HCT116 (cell line): ENCODE measurements around the gene PTPN1. TPM values are rescaled to one million over a fixed set of nuclear protein-coding genes. Genes with fewer than 3 reads are reported as not detected.

ENCODE experiments used
- ATAC-seq: fragments of 200-7000 bp; cut with Tn5 transposase; 2 replicates; pipeline ENCODE4 v1.9.1; 2020; ENCODE audit warnings: mild to moderate bottlenecking, moderate library complexity
- BruUV-seq: library from RNA; stranded (reverse); fragments of 400-500 nt; replicated peaks from 2 replicates; lab custom pipeline; 2021; lab: Mats Ljungman, UMichigan
- CTCF ChIA-PET: fragments of 300-600 bp; sonication (Branson Sonifier 250); formaldehyde crosslinking; loops from one replicate; lab custom pipeline; 2021; ENCODE audit warnings: antibody characterized with exemption; lab: Charles Lee
- POLR2A ChIA-PET: fragments of 300-600, 350-600 bp; sonication (Branson Sonifier 250); formaldehyde crosslinking; loops from one replicate; lab custom pipeline; 2021; ENCODE audit warnings: antibody characterized with exemption; lab: Charles Lee
- RAD21 ChIA-PET, 2 experiments: fragments of 300-600 bp; sonication (Branson Sonifier 250); formaldehyde crosslinking; loops; one replicate each; lab custom pipeline; 2023; ENCODE audit warnings: low total read pairs in 2 of 2; ENCODE audit not compliant: uncharacterized antibody in 2 of 2, unreplicated experiment in 2 of 2, low non-redundant PET in 1 of 2; lab: Charles Lee
- DNase-seq: peaks from one replicate; pipeline ENCODE4 v3.0.0-alpha.2; 2010; ENCODE audit warnings: low read depth, low spot score
- H2AFZ ChIP-seq: fragments of 200-600 bp; shearing (Covaris generic), sonication (generic); 2 replicates; pipeline ENCODE4 v1.6.1; 2017; ENCODE audit warnings: low read depth, mixed run types, mixed read lengths, antibody characterized with exemption, low read length; ENCODE audit not compliant: poor library complexity, severe bottlenecking
- H3K27ac ChIP-seq: 2 replicates; pipeline ENCODE4 v1.5.1; 2012; ENCODE audit warnings: low read depth, low read length
- H3K27me3 ChIP-seq: fragments of 200-600 bp; sonication (generic); 2 replicates; pipeline ENCODE4 v1.6.1; 2016; ENCODE audit warnings: mixed run types, low read length, mixed read lengths; ENCODE audit not compliant: insufficient read depth
- H3K36me3 ChIP-seq, 2 experiments: fragments of 200-500 bp in 1 of 2; fragments of 200-600 bp in 1 of 2; sonication (Bioruptor generic) in 1 of 2; sonication (generic) in 1 of 2; 2 replicates each; pipeline versions ENCODE4 v1.5.1 to v1.6.1; 2014 to 2016; ENCODE audit warnings: low read length in 2 of 2, inconsistent platforms in 1 of 2, mixed read lengths in 1 of 2, mixed run types in 1 of 2; ENCODE audit not compliant: insufficient read depth in 2 of 2, control insufficient read depth in 1 of 2
- H3K4me1 ChIP-seq, 2 experiments: fragments of 200-600 bp in 1 of 2; sonication (generic) in 1 of 2; 2 replicates each; pipeline versions ENCODE4 v1.5.1 to v1.6.1; 2012 to 2017; ENCODE audit warnings: low read length in 2 of 2, inconsistent platforms in 1 of 2, mild to moderate bottlenecking in 1 of 2, mixed read lengths in 1 of 2, mixed run types in 1 of 2, moderate library complexity in 1 of 2; ENCODE audit not compliant: insufficient read depth in 2 of 2, control insufficient read depth in 1 of 2
- H3K4me2 ChIP-seq: fragments of 200-600 bp; sonication (generic); 2 replicates; pipeline ENCODE4 v1.6.1; 2017; ENCODE audit warnings: mixed run types, low read length, mixed read lengths
- H3K4me3 ChIP-seq, 2 experiments: fragments of 200-600 bp in 1 of 2; sonication (generic) in 1 of 2; replicated peaks in 1 of 2; 2 replicates each; pipeline ENCODE4 v1.5.1; 2011 to 2016; ENCODE audit warnings: low read length in 2 of 2, control low read depth in 1 of 2, low read depth in 1 of 2, mild to moderate bottlenecking in 1 of 2, mixed read lengths in 1 of 2, mixed run types in 1 of 2
- H3K79me2 ChIP-seq: fragments of 200-600 bp; sonication (generic); 2 replicates; pipeline ENCODE4 v1.6.1; 2017; ENCODE audit warnings: mild to moderate bottlenecking, mixed run types, low read length, moderate library complexity, mixed read lengths; ENCODE audit not compliant: insufficient read depth
- H3K9ac ChIP-seq: fragments of 200-600 bp; sonication (generic); 2 replicates; pipeline ENCODE4 v1.6.1; 2016; ENCODE audit warnings: low read length, mixed read lengths
- H3K9me2 ChIP-seq: fragments of 200-600 bp; sonication (generic), shearing (Covaris generic); 2 replicates; pipeline ENCODE4 v1.6.1; 2017; ENCODE audit warnings: mixed run types, mild to moderate bottlenecking, moderate library complexity; ENCODE audit not compliant: insufficient read depth
- H3K9me3 ChIP-seq, 2 experiments: fragments of 200-500 bp in 1 of 2; fragments of 200-600 bp in 1 of 2; sonication (Bioruptor generic) in 1 of 2; sonication (generic) in 1 of 2; 2 replicates each; pipeline ENCODE4 v1.6.1; 2014 to 2017; ENCODE audit warnings: low read length in 2 of 2, mixed read lengths in 2 of 2, inconsistent platforms in 1 of 2, low read depth in 1 of 2, mild to moderate bottlenecking in 1 of 2, mixed run types in 1 of 2, moderate library complexity in 1 of 2; ENCODE audit not compliant: control insufficient read depth in 1 of 2, insufficient read depth in 1 of 2
- H4K20me1 ChIP-seq: fragments of 200-600 bp; sonication (generic), shearing (Covaris generic); 2 replicates; pipeline ENCODE4 v1.6.1; 2017; ENCODE audit warnings: mixed run types, mild to moderate bottlenecking, moderate library complexity; ENCODE audit not compliant: insufficient read depth
- ATF3 ChIP-seq: IDR thresholded peaks from 2 replicates; pipeline ENCODE4 v1.6.1; 2012
- CTCF ChIP-seq, 3 experiments: fragments of 200-600 bp in 1 of 3; sonication (generic) in 1 of 3; IDR thresholded peaks in 2 of 3; conservative IDR thresholded peaks in 1 of 3; 2 replicates each; pipeline ENCODE4 v1.5.1; 2012 to 2017; ENCODE audit warnings: low read depth in 2 of 3, low read length in 2 of 3, antibody characterized with exemption in 1 of 3, borderline replicate concordance in 1 of 3, control low read depth in 1 of 3, mild to moderate bottlenecking in 1 of 3, mixed read lengths in 1 of 3, mixed run types in 1 of 3, moderate library complexity in 1 of 3; ENCODE audit not compliant: insufficient read depth in 1 of 3
- EGR1 ChIP-seq: IDR thresholded peaks from 2 replicates; pipeline ENCODE4 v1.6.1; 2012; ENCODE audit warnings: low read depth
- ELF1 ChIP-seq: IDR thresholded peaks from 2 replicates; pipeline ENCODE4 v1.6.1; 2012; ENCODE audit warnings: low read depth, borderline replicate concordance
- EZH2 ChIP-seq: fragments of 200-600 bp; sonication (generic); IDR thresholded peaks from 2 replicates; pipeline ENCODE4 v1.6.1; 2017; ENCODE audit warnings: antibody characterized with exemption, mixed run types
- EZH2phosphoT487 ChIP-seq: fragments of 200-600 bp; IDR thresholded peaks from 2 replicates; pipeline ENCODE4 v1.6.1; 2018; ENCODE audit warnings: antibody characterized with exemption, borderline replicate concordance
- FOSL1 ChIP-seq: IDR thresholded peaks from 2 replicates; pipeline ENCODE4 v1.6.1; 2012; ENCODE audit warnings: low read depth
- JUND ChIP-seq: IDR thresholded peaks from 2 replicates; pipeline ENCODE4 v1.6.1; 2012
- MAX ChIP-seq: IDR thresholded peaks from 2 replicates; pipeline ENCODE4 v1.6.1; 2012
- POLR2A ChIP-seq: IDR thresholded peaks from 2 replicates; pipeline ENCODE4 v1.7.0; 2011; ENCODE audit warnings: borderline replicate concordance; ENCODE audit not compliant: insufficient read depth, insufficient read length; ENCODE audit errors: extremely low read depth
- POLR2AphosphoS5 ChIP-seq: IDR thresholded peaks from 2 replicates; pipeline ENCODE4 v1.6.1; 2011; ENCODE audit warnings: mild to moderate bottlenecking, low read depth, low read length, moderate library complexity
- RAD21 ChIP-seq: IDR thresholded peaks from 2 replicates; pipeline ENCODE4 v1.6.1; 2012; ENCODE audit warnings: low read depth, mild to moderate bottlenecking
- REST ChIP-seq: IDR thresholded peaks from 2 replicates; pipeline ENCODE4 v1.6.1; 2012; ENCODE audit warnings: low read depth
- SIN3A ChIP-seq: IDR thresholded peaks from 2 replicates; pipeline ENCODE4 v1.6.1; 2012; ENCODE audit warnings: low read depth
- SP1 ChIP-seq: IDR thresholded peaks from 2 replicates; pipeline ENCODE4 v1.6.1; 2012; ENCODE audit warnings: low read depth
- YY1 ChIP-seq: IDR thresholded peaks from 2 replicates; pipeline ENCODE4 v1.6.1; 2011; ENCODE audit warnings: low read length, low read depth, moderate library complexity, mild to moderate bottlenecking; ENCODE audit not compliant: insufficient replicate concordance; ENCODE audit errors: extremely low read depth
- ZBTB33 ChIP-seq: IDR thresholded peaks from 2 replicates; pipeline ENCODE4 v1.6.1; 2011; ENCODE audit warnings: mild to moderate bottlenecking, low read length, moderate library complexity; ENCODE audit not compliant: insufficient replicate concordance; ENCODE audit errors: extremely low read depth
- ZFX ChIP-seq: fragments of 450-650 bp; IDR thresholded peaks from 2 replicates; pipeline ENCODE4 v1.6.1; 2017
- intact Hi-C: fragments of 100-400 bp; cut with micrococcal nuclease; formaldehyde crosslinking; loops from 2 replicates; pipeline ENCODE4 v1.10.0; 2022
- total RNA-seq: library from RNA; stranded (reverse); gene quantifications from one replicate; pipeline ENCODE4 v1.2.1, GENCODE V29; 2021; ENCODE audit not compliant: unreplicated experiment

The PTPN1 gene
- total RNA-seq, 1 experiment from 2014 or later: 47.5 TPM

GRCh38 chr20:50577175-50578018 is 67.2 kb downstream of the PTPN1 start:
- ChIA-PET POLR2A (no interaction called here), CTCF (interaction anchor here (2.2 kb wide), 1 partner anchor 10 kb away, joined by 8 read pairs; no protein-coding TSS in a partner anchor)
- DNase-seq (no peak), ATAC-seq (no peak)
- Histone ChIP-seq H2AFZ (no peak overlapping the region), H3K79me2 (peaks cover 27% of the 10 kb centered on the region; the same call in 1 of the 2 replicates), H3K9me3 (no peaks in the 10 kb centered on the region), H3K4me3 (no peak overlapping the region), H3K27me3 (no peaks in the 10 kb centered on the region), H3K4me1 (peaks cover 6 to 16% of the 10 kb centered on the region in 2 experiments; a peak in 2 of 4 replicates), H3K4me2 (no peak overlapping the region), H3K36me3 (peaks cover 32 to 66% of the 10 kb centered on the region in 2 experiments), H3K9ac (no peak overlapping the region), H3K27ac (no peak overlapping the region)
- intact Hi-C loops: loop anchor here (5.0 to 10.0 kb wide), 3 partner anchors 100 to 603 kb away; no protein-coding TSS in a partner anchor
- no TSS peak for BruUV-seq
- no peak for TF ChIP-seq SIN3A
- TF ChIP-seq MAX: no peak
- no peak for TF ChIP-seq CTCF (IDR thresholded peaks at IDR 0.05 in 2 of 3, conservative IDR thresholded peaks at IDR 0.05 in 1 of 3; ENCODE audit: borderline replicate concordance in 1 of 3, insufficient read depth in 1 of 3, low read depth in 2 of 3, low read length in 2 of 3)
- TF ChIP-seq REST: no peak
- no peak for TF ChIP-seq ATF3
- TF ChIP-seq SP1: no peak
- TF ChIP-seq ELF1: no peak
- TF ChIP-seq ZFX: no peak
- no peak for TF ChIP-seq POLR2AphosphoS5
- no peak for TF ChIP-seq ZBTB33
- TF ChIP-seq POLR2A: no peak
- TF ChIP-seq EZH2phosphoT487: no peak
- no peak for TF ChIP-seq EGR1
- TF ChIP-seq YY1: no peak
- TF ChIP-seq FOSL1: no peak
- TF ChIP-seq RAD21: no peak
- no peak for TF ChIP-seq JUND
- no peak for TF ChIP-seq EZH2
- TF ChIP-seq, all 23 proteins: peak for 0
- Histone ChIP-seq H3K9me2 (no peaks in the 10 kb centered on the region), H4K20me1 (no peaks in the 10 kb centered on the region)
- RAD21 ChIA-PET: interaction anchor here in 1 of 2 experiments (0.7 kb wide), 1 partner anchor 116 kb away, joined by 3 read pairs; no protein-coding TSS in a partner anchor
